ENCODE results near the gene ZSCAN2.
"Not testable (repeated sequence)": the region's sequence is repeated elsewhere in the genome, so short reads cannot be mapped to it uniquely, and the experiment has no call there.

ZSCAN2 gene

GRCh38 chr15:84600687-84601554 is at the start of gene ZSCAN2:
ZSCAN2 (plus strand) TSS chr15:84601009; CDS start chr15:84603928, 2,919 bp downstream.
- DNase-seq: peak; percentile 96

GRCh38 chr15:84551624-84552023 is 49.2 kb upstream of the ZSCAN2 start:
- not testable (repeated sequence) for DNase-seq

GRCh38 chr15:84552896-84553295 is 47.9 kb upstream of the ZSCAN2 start:
- no peak for DNase-seq

DNA sequence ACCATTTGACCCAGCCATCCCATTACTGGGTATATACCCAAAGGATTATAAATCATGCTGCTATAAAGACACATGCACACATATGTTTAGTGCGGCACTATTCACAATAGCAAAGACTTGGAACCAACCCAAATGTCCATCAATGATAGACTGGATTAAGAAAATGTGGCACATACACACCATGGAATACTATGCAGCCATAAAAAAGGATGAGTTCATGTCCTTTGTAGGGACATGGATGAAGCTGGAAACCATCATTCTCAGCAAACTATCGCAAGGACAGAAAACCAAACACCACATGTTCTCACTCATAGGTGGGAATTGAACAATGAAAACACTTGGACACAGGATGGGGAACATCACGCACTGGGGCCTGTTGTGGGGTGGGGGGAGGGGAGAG is 44.1 kb upstream of the ZSCAN2 start:
- not testable (repeated sequence) for DNase-seq

DNA sequence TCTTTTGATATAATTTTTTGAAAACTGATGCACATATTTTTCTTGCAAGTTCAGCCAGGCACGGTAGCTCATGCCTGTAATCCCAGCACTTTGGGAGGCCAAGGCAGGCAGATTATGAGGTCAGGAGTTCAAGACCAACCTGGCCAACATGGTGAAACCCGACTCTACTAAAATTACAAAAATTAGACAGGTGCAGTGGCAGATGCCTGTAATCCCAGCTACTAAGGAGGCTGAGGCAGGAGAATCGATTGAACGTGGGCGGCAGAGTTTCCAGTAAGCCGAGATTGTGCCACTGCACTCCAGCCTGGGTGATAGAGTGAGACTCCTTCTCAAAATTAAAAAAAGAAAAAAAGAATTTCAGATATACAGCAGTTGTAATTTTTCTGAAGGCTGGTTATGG is 32.8 kb upstream of the ZSCAN2 start:
- not testable (repeated sequence) for DNase-seq

DNA sequence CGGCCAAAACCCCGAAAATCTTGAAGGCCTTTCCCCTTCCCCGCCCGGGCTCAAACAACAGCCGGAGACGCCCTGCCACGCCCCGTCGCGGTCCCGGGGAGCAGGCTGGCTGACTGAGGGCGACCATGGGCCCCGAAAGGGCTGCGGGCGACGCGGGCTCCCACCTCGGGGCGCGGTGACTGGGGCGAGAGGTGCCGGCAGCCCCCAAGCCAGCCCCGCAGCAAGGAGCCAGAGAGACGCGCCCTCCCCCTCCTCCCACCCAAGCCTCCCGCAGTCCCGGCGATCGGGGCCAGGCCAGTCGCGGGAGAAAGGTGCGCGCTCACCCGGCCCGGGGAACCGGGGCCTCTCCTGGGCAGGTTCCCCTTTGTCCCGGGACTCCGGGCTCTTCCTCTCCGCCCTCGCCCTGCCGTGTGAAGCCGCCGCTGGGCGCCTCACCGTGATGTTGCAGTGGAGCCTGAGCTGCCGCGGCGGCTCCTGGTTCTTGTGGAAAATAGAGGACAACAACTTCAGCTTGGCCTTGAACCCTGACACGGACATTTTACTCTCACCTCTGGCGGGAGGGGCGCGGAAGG is 30.6 kb upstream of the ZSCAN2 start:
- DNase-seq: peak; percentile 39

DNA sequence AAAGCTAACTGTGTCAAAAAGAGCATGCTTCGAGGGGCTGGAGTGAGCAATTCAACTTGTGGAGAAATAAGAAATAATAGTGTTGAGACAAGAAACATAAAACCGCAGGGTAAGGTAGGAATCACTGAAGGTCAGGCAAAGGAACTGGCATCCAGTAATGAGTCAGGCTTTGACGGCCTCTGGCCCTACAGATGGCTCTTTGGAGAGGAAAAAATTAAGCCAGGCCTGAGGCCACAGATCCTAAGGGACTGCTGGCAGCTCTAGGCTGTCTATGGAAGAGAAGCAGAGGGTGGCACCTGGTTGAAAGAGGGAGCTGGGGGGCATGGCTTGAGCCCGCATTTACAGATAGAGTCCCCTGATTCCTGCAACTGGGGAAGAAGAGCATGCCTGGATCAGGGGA is 28.6 kb upstream of the ZSCAN2 start:
- no peak for DNase-seq

- no peak for DNase-seq
Observed at GRCh38 chr15:84575493-84575892, 25.3 kb upstream of the ZSCAN2 start.

DNA sequence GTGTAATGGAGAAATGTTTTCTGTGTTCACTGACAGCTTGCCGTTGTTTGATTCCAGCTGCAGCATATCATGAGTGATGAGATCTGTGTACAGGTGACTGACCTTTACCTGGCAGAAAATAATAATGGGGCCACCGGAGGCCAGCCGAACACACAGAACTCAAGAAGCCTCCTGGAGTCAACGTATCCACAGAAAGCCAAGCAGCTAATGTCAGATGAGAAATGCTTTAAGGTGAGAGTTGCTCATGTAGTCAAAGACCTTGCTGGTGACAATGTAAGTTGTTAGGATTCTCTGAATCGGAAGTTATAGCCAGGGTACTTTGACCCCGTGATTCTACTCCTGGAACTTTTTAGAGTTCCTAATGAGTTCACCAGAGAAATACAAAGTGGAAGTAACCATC is 22.9 kb upstream of the ZSCAN2 start:
- not testable (repeated sequence) for DNase-seq

DNA sequence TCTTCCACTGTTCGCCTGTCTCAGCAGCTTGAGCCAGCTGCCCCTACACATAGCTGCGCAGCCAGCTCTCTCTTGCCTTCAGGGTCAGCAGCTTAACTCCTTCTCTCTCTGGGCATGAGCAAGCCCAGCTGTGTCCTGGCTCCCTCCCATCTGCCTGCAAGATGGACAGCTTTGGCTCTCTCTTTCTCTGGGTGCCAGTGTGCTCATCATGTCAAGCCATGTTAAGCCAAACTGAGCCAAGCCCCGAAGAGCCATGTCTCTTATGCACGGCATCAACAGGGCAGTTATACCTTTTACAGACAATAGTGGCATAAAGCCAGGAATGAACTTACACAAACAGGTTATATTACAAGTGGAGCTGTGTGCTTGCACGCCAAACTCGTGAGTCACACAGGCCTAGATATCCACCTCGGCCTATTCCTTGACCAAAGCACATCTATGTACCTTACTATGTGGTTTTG is 21.5 kb upstream of the ZSCAN2 start:
- DNase-seq: not testable (repeated sequence)

DNA sequence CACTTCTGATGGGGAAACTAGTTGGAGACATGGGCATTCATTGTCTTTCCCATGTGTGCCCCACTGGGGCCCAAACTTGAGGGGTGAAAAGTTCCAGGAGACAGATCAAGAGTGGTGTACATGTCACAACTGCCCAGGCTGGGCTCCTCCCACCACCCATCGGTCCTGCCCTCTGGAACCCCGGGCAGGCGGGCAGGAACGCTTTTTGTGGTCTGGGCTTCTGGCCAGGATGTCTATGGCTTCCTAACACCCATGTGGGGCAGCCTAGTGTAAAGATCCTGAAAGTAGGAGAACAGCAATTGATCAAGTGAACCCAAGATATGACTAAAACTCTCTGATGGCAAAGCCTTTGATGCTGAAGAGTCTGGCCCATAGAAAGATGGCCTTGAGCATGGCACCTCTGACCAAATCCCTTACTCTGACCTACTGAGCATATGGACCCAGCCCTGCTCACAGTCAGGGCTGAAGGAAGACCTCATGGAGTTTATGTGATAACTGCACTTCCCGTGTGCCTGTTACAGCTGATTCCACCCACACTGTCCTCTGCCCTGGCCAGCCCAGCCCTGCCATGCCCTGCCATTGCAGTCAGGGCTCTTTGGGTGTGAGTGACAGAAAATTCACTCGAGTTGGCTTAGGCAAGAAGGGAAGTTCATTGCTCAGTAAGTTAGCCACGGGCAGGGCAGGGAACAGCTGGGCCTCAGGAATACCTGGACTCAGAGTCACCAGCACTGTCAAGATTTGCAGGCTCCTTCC is 19.0 kb upstream of the ZSCAN2 start:
- not testable (repeated sequence) for DNase-seq

GRCh38 chr15:84582583-84583157 is 18.1 kb upstream of the ZSCAN2 start:
- peak; percentile 51 for DNase-seq

- not testable (repeated sequence) for DNase-seq
Observed at GRCh38 chr15:84583921-84584320, 16.9 kb upstream of the ZSCAN2 start.

- DNase-seq: no peak
Observed at GRCh38 chr15:84586696-84587095, 14.1 kb upstream of the ZSCAN2 start.

DNA sequence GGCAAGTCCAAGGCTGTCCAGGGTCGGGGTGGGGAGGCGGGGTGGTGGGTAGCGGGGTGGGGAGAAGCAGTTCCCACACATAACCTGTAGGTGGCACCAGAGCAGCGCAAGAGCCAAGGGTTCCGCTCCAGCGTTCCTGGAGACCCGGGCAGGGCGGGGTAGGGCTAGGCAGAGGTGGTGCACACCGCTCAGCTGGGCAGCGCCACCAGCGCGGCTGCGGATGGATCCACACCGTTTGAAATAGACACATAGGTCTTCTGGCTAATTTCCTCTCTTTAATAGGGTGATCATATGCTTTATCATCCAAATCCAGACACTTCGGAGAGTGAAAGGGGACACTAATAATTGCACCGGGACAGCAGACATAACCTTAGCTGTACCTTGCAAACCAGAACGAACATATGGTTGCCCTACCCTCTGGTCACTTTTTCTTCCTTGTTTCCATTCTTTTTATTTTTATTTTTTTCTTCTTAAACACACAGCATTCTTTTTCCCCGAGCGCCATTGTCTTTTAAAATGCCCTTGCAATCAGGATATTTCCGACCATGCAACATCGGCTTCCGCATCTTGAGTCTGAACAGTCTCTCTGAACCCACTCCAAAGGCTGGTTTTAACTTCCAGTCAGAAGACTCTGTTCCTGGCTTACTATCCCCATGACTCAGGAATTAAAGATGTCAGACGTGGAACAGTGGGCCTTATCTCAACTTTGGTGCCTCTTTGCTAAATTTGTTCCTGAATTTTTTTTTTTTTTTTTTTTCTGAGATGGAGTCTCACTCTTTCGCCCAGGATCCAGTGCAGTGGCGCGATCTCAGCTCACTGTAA is 12.5 kb upstream of the ZSCAN2 start:
- DNase-seq: peak; percentile 89

- no peak for DNase-seq
Observed at GRCh38 chr15:84590406-84590805, 10.4 kb upstream of the ZSCAN2 start.

DNA sequence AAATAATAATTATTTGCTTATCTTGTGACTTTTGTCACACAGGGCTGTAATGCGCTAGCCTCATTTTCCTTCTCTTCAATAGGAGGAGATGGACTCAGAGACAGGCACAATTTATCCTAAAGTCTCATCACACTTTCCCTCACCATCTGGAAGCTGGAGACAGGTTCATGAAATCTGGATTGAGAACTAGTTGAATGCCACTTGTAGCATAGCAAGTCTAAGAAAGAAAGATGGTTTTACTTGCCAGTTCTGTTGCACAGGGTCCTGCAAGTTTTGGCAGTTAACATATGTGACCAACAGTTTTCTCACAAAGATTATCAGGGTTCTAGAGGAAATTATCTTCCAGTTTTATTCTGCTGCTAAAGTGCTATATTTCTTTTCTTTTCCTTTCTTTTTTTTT is 9.0 kb upstream of the ZSCAN2 start:
- no peak for DNase-seq

DNA sequence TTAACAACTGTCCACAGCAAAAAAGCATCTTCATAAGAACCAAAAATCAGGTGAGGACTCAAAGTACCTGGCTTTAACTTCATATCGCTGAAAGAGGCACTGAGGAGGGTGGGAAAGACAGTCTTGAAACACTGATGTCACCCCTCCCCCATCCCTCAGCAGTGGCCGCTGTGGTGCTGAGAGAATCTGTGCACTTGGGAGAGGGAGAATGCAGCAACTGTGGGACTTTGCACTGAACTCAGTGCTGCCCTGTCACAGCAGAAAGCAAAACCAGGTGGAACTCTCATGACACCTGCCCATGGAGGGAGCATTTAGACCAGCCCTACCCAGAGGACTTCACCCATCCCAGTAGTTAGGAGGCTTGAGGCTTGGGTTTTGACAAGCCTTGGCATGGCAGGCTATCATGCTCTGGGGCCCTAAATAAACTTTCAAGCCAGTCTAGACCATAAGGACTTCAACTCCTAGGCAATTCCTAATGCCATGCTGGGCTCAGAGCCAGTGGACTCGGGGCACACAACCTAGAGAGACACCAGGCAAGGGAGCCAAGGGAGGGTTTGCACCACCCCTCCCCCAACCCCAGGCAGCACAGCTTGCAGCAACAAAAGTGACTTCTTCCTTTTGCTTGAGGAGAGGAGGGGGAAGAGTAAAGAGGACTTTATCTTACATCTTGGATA is 6.1 kb upstream of the ZSCAN2 start:
- DNase-seq: no peak

DNA sequence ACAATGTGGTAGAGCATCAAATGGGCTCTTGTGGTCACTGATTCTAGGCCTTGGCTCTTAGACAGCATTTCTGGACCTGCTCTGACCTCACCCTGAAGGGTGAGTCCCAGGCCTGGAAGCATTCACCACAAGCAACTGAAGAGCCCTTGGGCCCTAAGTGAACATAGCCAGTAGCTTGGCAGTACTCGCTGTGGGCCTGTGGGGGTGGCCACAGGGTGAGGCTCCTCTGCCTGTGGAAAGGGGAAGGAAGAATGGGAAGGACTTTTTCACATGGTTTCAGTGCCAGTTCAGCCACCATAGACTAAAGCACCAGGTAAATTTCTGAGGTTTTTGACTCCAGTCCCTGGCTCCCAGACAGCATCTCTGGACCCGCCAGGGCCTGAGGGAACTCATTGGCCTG is 5.1 kb upstream of the ZSCAN2 start:
- no peak for DNase-seq

- DNase-seq: no peak
Observed at GRCh38 chr15:84597296-84597695, 3.5 kb upstream of the ZSCAN2 start.

DNA sequence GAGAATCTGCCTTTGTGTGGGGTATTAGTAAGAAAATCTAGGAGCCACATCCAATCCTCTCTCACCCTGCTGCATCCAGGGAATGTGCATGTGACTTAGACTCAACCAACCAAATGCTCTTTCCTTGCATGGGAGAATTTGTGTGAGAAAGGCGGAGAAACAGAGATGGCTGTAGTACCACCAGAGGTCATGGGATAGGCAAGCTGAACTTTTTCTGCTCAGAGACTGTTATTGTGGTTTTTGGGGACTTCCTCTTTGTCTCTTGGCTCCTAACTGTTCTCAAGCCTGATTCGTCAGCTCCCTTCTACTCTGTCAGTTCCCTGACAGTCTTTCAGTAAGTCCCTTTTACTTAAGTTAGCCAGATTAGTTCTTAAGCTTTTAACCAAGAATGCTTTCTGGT is 2.6 kb upstream of the ZSCAN2 start:
- peak; percentile 63 for DNase-seq

DNA sequence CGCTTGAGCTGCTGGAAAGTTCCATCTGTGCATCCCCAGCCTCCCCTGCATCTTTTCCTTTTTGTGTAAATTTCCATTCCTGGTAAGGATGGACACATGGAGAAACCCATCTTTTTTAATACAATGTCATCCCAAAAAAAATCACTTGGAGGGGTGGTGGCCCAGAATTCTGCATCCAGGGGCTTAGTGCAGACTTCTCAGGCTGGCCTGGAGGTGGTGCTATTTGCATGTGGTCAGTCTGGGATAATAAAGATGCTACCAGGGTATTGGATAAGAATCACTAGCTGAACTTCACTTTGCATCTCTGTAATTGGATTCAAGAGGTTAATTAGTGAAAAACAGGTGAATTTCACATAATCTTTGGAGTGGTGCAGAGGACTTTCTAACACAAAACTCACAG is 1.8 kb upstream of the ZSCAN2 start:
- peak; percentile 59 for DNase-seq

All from activated CD4-positive, alpha-beta T cell treated with anti-CD3 and anti-CD28 coated beads, Interleukin-2, amount 50 U/mL, for 16 hours (primary cell).